Thyroid gland (tissue), 4 donors: ENCODE measurements around the gene TMEM30A. TPM values are rescaled to one million over a fixed set of nuclear protein-coding genes. Genes with fewer than 3 reads are reported as not detected.

Experiments
- DNase-seq, 2 donors: peaks; one replicate each; pipeline ENCODE4 v3.0.0-alpha.2; 2019
- H3K27ac ChIP-seq, 3 donors: fragments of 200-600 bp; sonication (generic); 1 replicate in 2 of 3; 2 replicates in 1 of 3; pipeline ENCODE4 v1.5.1; 2016 to 2019; ENCODE audit warnings: mild to moderate bottlenecking in 1 of 3, moderate library complexity in 1 of 3
- H3K27me3 ChIP-seq: fragments of 200-600 bp; sonication (generic); one replicate; pipeline ENCODE4 v1.5.1; 2019
- H3K36me3 ChIP-seq, 2 donors: fragments of 200-600 bp; sonication (generic); one replicate each; pipeline ENCODE4 v1.5.1; 2016 to 2019
- H3K4me1 ChIP-seq, 2 donors: fragments of 200-600 bp; sonication (generic); one replicate each; pipeline ENCODE4 v1.5.1; 2017 to 2019
- H3K4me3 ChIP-seq, 3 donors: fragments of 200-600 bp; sonication (generic); replicated peaks in 1 of 3; 1 replicate in 2 of 3; 2 replicates in 1 of 3; pipeline ENCODE4 v1.5.1; 2016; ENCODE audit warnings: mild to moderate bottlenecking in 1 of 3
- H3K9me3 ChIP-seq: fragments of 200-600 bp; sonication (generic); one replicate; pipeline ENCODE4 v1.5.1; 2017
- CTCF ChIP-seq, 6 experiments: fragments of 200-600 bp in 3 of 6; fragments of 450-650 bp in 3 of 6; sonication (generic) in 3 of 6; IDR thresholded peaks; one replicate each; pipeline ENCODE4 v1.5.1; 2016 to 2019; ENCODE audit warnings: antibody characterized with exemption in 6 of 6, mild to moderate bottlenecking in 2 of 6, inconsistent platforms in 1 of 6, moderate library complexity in 1 of 6
- POLR2A ChIP-seq, 2 donors: fragments of 450-650 bp; IDR thresholded peaks; one replicate each; pipeline ENCODE4 v1.6.1; 2017; ENCODE audit warnings: antibody characterized with exemption in 2 of 2, mild to moderate bottlenecking in 2 of 2, moderate library complexity in 1 of 2
- WGBS, 2 donors: methylation state at CpG; one replicate each; pipeline ENCODE4 v1.1.5; 2017; 5-methylcytosine and 5-hydroxymethylcytosine counted together
- intact Hi-C: fragments of 100-400 bp; cut with DNase I; formaldehyde crosslinking; loops from one replicate; pipeline ENCODE4 v1.15.1; 2023
- total RNA-seq, 4 donors: library from RNA; depleted of rRNA; stranded (reverse); fragments of >200 nt; gene quantifications; one replicate each; pipeline ENCODE4 v1.2.3, GENCODE V29; 2016

The TMEM30A gene
- total RNA-seq, result 100 to 1,000 TPM in 2 of 4 donors, 10 to 100 TPM in 2; 82.0 to 142 (median 103) TPM

GRCh38 chr6:75284632-75285282, at the start of gene TMEM30A:
TMEM30A (minus strand) TSS chr6:75284792; CDS start chr6:75284638, 154 bp downstream.
- WGBS, 2 donors, result 0 to 1% methylated on average over 54 to 55 of the region's 55 CpGs
- peak within 1 kb of the TSS; percentile 64 to 98 (median 75) for H3K4me3 ChIP-seq
- peak; percentile 98 for DNase-seq
- H3K4me1 ChIP-seq, result peaks cover 30 to 32% of the 10 kb centered on the region in 2 donors
- intact Hi-C loops, result no loop called here
- H3K9me3 ChIP-seq, result no peaks in the 10 kb centered on the region
- peak; percentile 46 to 96 for TF ChIP-seq POLR2A (IDR thresholded peaks at IDR 0.05)
- TF ChIP-seq CTCF (IDR thresholded peaks at IDR 0.05), result peak in 1 of 6 experiments; percentile 17
- H3K27me3 ChIP-seq, result no peaks in the 10 kb centered on the region
- H3K27ac ChIP-seq, result peak within 1 kb of the TSS; percentile 79 to 92 (median 85)
- H3K36me3 ChIP-seq, result no peaks in the 10 kb centered on the region

GRCh38 chr6:75333676-75334200, 49.1 kb upstream of the TMEM30A start:
- intact Hi-C loops, result no loop called here
- Histone ChIP-seq H3K27me3 (no peaks in the 10 kb centered on the region), H3K4me1 (peaks cover 16 to 19% of the 10 kb centered on the region in 2 donors), H3K9me3 (no peaks in the 10 kb centered on the region), H3K4me3 (no peak overlapping the region), H3K36me3 (no peaks in the 10 kb centered on the region), H3K27ac (peak overlapping the region; percentile 46 to 75 (median 65))
- DNase-seq, result no peak
- TF ChIP-seq CTCF (IDR thresholded peaks at IDR 0.05) (no peak), POLR2A (IDR thresholded peaks at IDR 0.05) (no peak)
- 33 to 37% methylated on average over 2 of the region's 2 CpGs for WGBS, 2 donors

GRCh38 chr6:75331151-75331550, 46.6 kb upstream of the TMEM30A start:
- no peak for TF ChIP-seq POLR2A (IDR thresholded peaks at IDR 0.05)
- TF ChIP-seq CTCF (IDR thresholded peaks at IDR 0.05), result no peak
- no peaks in the 10 kb centered on the region for H3K36me3 ChIP-seq
- H3K27me3 ChIP-seq, result no peaks in the 10 kb centered on the region
- H3K27ac ChIP-seq, result no peak overlapping the region
- no peak overlapping the region for H3K4me3 ChIP-seq
- no peaks in the 10 kb centered on the region for H3K9me3 ChIP-seq
- intact Hi-C loops, result no loop called here
- no peak for DNase-seq
- peaks cover 16 to 19% of the 10 kb centered on the region in 2 donors for H3K4me1 ChIP-seq
- WGBS, 2 donors, result 94 to 97% methylated on average over 2 of the region's 2 CpGs

GRCh38 chr6:75329703-75330102, 45.1 kb upstream of the TMEM30A start:
- WGBS, 2 donors, result 96 to 100% methylated on average over 1 of the region's 1 CpG
- H3K4me1 ChIP-seq, result peaks cover 13 to 14% of the 10 kb centered on the region in 2 donors
- no peaks in the 10 kb centered on the region for H3K27me3 ChIP-seq
- H3K36me3 ChIP-seq, result no peaks in the 10 kb centered on the region
- no peak overlapping the region for H3K4me3 ChIP-seq
- DNase-seq, result no peak
- intact Hi-C loops, result no loop called here
- no peak for TF ChIP-seq CTCF (IDR thresholded peaks at IDR 0.05)
- TF ChIP-seq POLR2A (IDR thresholded peaks at IDR 0.05), result no peak
- no peaks in the 10 kb centered on the region for H3K9me3 ChIP-seq
- no peak overlapping the region for H3K27ac ChIP-seq

DNA sequence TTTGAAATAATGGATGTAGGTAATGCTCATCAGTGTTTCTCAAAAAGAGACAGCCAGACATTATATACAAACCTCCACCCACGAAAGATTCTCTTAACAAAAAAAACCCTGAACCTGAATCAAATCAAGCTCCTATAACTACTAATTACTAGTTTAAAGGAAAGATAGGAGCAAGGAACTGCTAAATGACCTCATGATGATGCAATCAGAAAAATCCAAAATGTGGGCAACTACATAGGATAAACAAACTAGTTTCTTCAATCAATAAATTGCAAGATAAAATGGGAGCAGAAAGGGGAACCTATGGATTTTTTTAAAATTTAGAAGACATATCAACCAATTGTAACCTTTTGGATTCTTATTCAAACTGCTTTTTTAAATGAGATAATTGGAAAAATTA, 43.2 kb upstream of the TMEM30A start:
- TF ChIP-seq CTCF (IDR thresholded peaks at IDR 0.05) (no peak), POLR2A (IDR thresholded peaks at IDR 0.05) (no peak)
- WGBS, 2 donors, result 84 to 87% methylated on average over 1 of the region's 1 CpG
- H3K9me3 ChIP-seq, result no peaks in the 10 kb centered on the region

More for the DNA sequence above, 43.2 kb upstream of the TMEM30A start:
- intact Hi-C loops, result no loop called here
- no peaks in the 10 kb centered on the region for H3K4me1 ChIP-seq
- H3K27me3 ChIP-seq, result no peaks in the 10 kb centered on the region
- no peaks in the 10 kb centered on the region for H3K36me3 ChIP-seq
- no peak for DNase-seq
- no peak overlapping the region for H3K27ac ChIP-seq
- no peak overlapping the region for H3K4me3 ChIP-seq
